Ovary (tissue), 3 donors: ENCODE data around the gene PZP.

Experiments
- CTCF ChIP-seq, 3 donors: fragments of 450-650 bp in 2 of 3; fragments of 200-600 bp in 1 of 3; IDR thresholded peaks; one replicate each; pipeline versions ENCODE4 v1.5.1 to v1.8.0; 2016 to 2022; ENCODE audit warnings: antibody characterized with exemption in 3 of 3, mild to moderate bottlenecking in 1 of 3
- EP300 ChIP-seq: sonication (generic); formaldehyde crosslinking; IDR thresholded peaks from one replicate; pipeline ENCODE4 v1.6.1; 2017; ENCODE audit warnings: antibody characterized with exemption
- POLR2A ChIP-seq: fragments of 450-650 bp; IDR thresholded peaks from one replicate; pipeline ENCODE4 v1.6.1; 2017; ENCODE audit warnings: antibody characterized with exemption, mild to moderate bottlenecking, moderate library complexity
- donor health status: DM: no; HTN: no; CAD: no.

DNA sequence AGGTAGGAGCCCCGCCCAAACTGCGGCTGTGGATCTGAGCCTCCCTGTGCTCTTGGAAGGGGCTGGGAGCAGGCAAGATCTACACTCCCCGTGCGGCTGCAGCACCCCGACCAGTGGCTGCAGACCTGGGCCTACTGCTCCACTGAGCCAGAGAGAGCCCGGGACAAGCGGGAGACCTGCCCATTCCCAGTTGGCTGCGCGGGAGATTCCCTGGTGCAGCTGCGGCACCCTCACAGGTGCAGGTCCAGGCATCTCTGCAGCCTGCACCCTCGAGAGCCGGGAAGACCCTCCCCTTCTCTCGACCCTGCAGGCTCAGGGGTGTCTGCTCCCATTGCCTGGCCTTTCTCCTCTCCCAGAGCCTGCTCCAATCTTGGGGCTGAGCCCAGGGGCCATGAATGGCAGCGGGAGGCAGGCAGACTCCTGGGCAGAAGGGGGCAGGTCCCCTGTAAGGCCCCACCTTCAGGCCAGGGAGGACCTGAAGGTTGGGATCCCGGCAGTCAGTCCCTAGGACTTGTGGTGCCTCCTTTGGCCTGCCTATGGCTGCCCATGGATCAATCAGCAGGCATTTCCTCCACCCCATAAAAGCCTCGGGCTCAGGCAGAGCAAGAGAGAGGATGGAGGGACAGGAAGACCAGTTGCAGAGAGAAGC is 83.7 kb downstream of the PZP start:
- TF ChIP-seq POLR2A (no peak), CTCF (IDR thresholded peaks at IDR 0.05) (no peak), EP300 (no peak)
